ENCODE results near the gene ZNF584.
"Not testable (repeated sequence)": the region's sequence is repeated elsewhere in the genome, so short reads cannot be mapped to it uniquely, and the experiment has no call there.

ZNF584 gene

DNA sequence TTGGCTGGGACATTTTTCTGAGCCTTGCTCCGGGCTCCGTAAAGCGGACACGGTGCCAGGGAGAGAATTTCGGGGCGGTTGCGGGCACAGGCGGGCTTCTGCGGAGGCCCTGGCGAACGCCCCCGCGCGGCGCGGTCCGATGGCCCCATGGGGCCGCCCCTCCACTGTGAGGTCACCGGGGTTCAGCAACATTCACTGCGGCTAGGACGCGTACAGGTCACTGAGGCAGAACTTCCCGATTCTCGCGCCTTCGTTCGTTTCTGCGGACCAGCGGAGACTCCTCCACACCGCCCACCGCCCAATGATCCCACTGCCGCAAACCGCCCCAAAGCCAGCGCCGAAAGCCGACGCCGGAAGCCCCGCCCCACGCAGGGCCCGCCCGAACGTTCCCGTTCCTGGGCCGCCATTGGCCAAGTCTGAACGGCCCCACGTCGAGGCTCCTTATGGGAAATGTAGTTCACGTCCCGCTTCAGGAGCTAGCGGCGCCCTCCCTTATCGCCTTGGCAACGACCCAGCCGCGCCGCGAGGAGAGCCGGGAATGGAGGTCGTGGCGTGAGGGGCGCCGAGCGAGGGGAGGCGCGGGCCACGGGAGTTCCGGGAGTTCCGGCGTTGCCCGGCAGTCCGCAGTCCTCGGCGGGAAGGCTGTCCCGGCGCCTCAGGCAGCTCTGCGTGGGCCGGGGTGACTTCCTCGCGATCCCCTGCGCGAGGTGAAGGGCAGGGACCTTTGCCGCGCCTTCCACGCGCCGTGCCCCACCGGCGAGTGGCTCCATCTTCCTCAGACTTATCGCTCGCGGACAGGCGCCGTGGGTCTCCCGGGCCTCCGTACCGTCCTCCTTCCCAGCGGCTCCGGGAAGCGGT, at the start of gene ZNF584:
ZNF584 (plus strand) TSS at position 498 of the 858 bp plus-strand sequence. CDS start 499 bp downstream, outside the sequence.
- peak; percentile 98 for DNase-seq

- no peak for DNase-seq
Observed at GRCh38 chr19:58361900-58362271, 46.6 kb upstream of the ZNF584 start.

GRCh38 chr19:58362272-58362994, 46.0 kb upstream of the ZNF584 start, which contains the start of gene ZNF497:
ZNF497 (minus strand) TSS chr19:58362751; CDS start chr19:58357635, 5,116 bp downstream.
- peak; percentile 98 for DNase-seq

GRCh38 chr19:58364146-58364545, 44.3 kb upstream of the ZNF584 start:
- no peak for DNase-seq

DNA sequence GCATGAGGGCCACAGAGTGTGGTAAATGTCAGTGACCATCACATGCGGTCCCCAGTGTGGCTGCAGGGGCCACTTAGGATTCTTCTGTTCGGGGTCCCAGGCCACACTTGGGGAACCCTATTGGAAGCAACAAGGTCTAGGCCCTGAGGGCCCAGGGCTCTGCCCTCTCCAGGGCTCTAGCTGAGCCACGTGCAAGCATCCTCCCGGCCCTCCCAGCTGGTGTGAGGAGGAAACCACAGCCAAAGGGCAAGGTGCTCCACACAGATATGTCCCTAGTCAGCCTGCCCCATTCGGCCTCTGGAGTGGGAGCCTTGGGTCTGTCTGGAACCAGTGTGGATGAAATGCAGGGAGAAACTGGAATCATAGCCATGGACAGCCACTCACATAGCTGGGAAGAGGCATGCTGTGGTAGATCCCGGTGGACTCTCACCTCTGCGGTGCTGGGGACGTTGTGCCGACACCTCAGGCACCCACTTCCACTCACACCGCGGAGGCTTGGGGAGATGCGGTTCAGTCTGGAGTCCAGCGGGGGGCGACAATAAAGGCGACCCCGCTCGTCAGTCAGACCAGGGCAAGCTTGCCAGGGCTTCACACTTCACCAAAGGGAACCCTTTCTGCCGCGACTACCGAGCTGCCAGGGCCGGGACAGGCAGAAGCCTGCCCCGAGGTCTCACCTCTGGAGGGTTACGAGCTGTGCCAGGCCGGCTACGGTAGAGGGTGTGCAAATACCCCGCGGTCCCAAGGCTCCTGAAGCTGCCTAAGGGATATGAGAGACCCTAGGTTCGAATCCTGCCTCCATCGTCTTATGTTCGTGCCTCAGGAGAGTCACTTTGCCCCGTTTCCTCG, 41.6 kb upstream of the ZNF584 start:
- no peak for DNase-seq

- no peak for DNase-seq
Observed at GRCh38 chr19:58367698-58368454, 40.6 kb upstream of the ZNF584 start.

DNA sequence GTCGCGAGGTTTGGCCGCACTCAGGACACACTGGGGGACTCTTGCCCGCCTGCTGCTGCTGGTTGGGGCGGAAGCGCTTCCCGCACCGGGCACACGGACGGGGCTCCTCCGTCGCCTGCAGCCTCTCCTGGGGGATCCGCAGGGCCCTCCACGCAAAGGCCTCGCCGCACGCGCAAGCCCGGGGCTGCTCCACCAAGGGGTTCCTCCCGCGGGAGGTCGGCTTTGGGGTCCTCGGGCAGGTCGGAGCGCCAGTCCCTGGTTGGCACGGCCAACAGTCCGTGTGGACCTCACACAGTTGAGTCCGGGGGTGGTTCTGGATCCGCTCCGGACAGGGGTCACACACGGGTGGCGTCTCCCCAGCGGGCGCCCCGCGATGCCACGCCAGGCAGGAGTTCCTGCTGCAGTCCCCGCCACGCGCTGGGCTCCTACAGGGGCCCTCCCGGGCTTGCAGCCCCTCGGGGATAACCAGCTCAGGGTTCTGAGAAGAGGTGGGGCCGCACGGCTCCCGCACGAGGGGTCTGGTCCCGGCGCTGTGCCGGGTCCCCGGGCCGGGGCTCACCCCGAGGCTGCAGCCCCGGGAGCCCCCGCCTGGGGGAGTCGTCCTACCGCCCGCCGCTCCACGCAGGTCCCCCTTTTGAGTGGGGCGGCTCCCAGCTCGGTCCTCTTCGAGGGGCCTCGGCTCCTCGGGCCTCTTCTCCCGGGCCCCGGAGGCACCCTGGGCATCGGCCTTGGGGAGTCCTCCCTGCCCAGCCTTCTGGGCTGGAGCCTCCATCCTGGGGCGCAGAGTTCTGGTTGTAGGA, 39.7 kb upstream of the ZNF584 start:
- DNase-seq: no peak

DNA sequence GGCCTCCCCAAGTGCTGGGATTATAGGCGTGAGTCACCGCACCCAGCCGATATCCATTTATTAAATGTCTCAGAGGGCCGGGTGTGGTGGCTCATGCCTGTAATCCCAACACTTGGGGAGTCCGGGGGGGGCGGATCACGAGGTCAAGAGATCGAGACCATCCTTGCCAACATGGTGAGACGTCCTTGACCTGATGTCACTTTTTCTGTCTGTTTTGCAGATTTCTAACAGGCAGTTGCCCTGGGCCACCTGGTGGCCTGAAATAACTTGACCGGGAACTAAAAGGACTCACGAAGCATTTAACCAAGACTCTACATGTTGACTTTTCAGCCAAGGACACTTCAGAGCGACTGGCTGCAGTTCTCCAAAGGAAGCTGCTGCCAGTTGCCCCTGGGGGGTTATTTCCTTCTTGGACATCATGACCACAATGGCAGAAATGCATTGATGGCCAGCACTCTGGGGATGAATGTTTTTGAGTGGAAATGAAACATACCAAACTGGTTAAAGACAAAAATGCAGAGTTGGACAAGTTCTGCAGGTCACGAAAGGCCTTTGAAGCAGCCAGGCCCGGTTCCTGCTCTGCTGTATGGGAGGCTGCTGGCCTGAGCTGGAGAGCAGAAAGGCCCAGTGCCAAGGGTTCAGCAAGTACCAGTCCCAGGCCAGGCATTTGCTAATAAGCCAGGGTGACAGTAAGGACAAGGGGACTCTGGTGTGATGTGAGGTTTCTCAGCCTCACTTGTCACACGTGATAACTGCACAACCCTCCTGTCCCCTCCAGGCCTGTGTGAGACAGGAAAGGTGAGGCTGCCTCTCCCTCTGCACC, 35.9 kb upstream of the ZNF584 start:
- DNase-seq: no peak

- no peak for DNase-seq
Observed at GRCh38 chr19:58374200-58374599, 34.2 kb upstream of the ZNF584 start.

- DNase-seq: not testable (repeated sequence)
Observed at GRCh38 chr19:58376724-58377123, 31.7 kb upstream of the ZNF584 start.

DNA sequence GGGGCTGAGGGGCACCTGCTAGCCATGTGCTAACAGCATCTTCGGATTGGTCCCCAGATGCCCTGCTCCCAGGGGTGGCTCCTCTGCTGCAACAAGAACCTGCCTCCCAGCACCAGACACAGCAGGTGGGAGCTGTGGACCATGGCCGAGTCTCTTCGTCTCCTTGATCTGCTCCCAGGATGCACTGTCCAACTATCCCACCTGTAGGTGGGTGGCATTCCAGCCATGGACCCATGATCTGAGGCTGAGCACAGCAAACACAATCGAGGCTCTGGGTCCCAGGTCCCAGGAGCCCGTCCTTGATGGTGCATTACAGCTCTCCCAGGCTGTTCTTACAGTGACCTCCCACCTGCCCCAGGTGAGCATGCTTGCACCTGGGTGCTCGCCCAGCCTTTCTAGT, 29.2 kb upstream of the ZNF584 start:
- no peak for DNase-seq

DNA sequence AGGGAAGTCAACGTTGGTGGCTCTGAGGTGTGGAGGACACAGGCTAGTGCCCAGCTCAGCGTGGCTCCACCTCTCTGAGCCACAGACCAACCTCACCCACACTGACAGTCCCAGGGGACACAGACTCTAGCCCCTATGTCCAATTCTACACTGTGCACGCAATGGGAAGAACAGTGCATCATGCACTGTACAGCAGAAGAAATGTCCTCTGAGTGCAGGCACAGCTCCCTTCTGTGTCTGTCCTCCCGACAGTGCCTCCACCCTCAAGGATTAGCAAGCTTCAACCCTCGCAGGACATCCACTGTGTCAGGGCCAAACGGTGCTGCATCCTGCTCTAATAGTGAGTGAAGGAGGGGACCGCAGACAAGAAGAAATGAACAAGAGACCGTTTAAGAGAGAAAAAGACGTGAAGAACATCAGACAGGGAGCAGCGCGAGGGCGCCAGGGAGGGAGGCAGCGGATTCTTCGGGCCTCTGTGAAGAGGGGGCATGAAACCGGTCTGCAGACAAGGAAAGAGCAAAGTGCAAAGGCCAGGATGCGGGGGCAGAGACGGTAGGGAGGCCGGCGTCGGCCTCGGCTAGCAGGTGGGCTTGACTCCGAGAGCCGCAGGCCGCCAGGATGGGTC, 28.3 kb upstream of the ZNF584 start:
- no peak for DNase-seq

- DNase-seq: peak; percentile 100
Observed at GRCh38 chr19:58380662-58381459, 27.6 kb upstream of the ZNF584 start, which contains the start of gene ZNF837. ZNF837 (minus strand) TSS chr19:58381030; CDS start chr19:58369332, 11,698 bp downstream.

DNA sequence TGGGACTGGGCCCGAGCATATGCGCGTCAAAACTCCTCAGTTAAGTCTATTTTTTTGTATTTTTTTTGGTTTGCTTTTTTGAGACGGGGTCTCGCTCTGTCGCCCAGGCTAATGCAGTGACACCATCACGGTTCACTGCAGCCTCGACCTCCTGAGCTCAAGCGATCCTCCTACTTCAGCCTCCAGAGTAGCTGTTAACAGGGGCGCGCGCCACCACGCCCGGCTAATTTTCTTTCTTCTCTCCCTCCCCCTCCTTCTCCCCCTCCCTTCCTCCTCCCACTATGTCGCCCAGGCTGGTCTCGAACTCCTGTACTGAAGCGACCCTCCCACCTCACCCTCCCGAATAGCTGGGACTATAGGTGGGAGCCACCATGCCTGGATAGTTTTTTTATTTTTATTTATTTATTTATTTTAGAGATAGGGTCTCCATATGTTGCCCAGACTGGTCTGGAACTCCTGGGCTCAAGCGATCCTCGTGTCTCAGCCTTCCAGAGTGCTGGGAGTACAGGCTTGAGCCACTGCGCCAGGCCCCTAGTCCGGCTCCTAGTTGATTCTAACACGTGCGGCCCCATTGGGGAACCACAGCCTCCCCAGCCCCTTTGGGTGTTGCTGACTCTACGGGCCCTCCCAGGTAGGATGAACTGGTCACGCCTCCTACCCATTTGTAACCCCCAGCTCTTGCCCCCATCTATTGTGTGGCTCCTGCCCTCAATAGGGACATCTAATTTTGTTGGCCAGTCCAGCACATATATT, 26.8 kb upstream of the ZNF584 start:
- no peak for DNase-seq

DNA sequence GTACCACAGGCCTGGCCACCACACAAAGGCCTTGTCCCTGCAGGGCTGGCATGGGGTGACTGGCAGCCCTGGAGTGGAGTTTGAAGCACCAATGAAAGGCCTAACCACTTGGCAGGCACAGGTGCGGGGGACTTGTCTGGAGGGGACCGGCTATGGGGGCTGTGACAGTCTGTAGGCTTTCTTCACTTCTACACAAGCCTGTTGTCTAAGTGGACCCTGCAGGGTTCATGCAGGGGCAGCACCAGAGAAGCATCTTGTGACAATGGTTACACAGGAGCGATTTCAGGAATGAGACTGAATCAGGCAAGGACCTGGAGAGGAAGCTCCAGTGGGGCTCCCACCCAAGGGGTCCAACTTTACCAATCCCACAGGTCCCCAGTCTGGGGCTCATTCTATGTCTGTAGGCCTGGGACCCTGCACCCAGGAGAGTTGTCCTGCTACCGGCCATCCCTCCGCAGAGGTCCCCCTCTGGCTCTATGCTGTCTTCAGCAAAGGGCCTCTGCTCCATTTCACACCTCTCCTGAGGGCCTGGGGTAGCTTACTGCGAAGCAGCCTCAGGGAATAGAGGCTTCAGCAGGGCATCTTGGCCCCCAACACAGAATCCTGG, 25.3 kb upstream of the ZNF584 start:
- no peak for DNase-seq

- DNase-seq: no peak
Observed at GRCh38 chr19:58385313-58385890, 23.0 kb upstream of the ZNF584 start.

DNA sequence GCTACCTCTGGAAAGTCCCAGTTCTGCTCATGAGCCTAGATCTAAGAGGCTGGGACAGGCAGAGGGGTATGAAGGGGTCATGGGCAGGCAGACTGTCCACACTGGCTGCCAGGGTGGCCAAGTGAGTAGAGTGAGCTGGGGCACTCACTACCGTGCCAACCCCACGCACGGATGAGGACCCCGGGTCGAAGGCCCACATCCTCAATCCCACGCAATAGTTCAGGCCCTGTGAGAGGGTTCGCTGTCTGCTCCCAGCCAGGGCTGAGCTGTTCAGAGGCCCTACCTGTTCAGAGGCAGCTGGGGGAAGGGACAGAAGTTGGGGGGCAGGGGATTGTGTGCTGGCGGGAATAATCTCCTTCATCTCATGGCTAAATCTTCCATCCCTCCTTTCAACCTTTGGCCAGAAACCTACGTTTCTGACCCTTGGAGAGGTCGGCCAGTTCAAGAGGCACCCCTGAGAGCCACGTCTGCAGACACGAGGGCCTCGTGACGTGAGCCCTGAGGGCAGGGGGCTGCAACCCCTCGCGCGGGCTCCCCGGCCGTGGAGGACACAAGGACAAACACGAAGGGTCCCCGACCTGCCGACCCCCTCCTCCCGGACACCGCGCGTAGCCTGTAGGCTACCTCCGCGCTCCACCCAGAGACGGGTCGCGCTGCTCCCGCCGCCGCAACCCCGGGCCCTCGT, 22.4 kb upstream of the ZNF584 start:
- DNase-seq: no peak

Measured in NCI-H226 (cell line).